ENCODE measurements around the gene MOBP. TPM values are rescaled to one million over a fixed set of nuclear protein-coding genes. Genes with fewer than 3 reads are reported as not detected.

Gene MOBP
- total and polyA plus RNA-seq, 9 of the 15 experiments (the other 6 are each of a cell fraction or from before 2014, with no cell fraction given) = 0.09 to 0.33 (median 0.11) TPM; not detected in 4

- Histone ChIP-seq H4K20me1 (replicated peaks; ENCODE audit: control insufficient read depth, insufficient read depth, low read length) (no peaks in the 10 kb centered on the region), H3K27ac (ENCODE audit: extremely low read depth, low read depth, low read length) (no peak overlapping the region), H3K27me3 (ENCODE audit: control insufficient read depth in 2 of 2, insufficient read depth in 2 of 2, low read length in 2 of 2) (peaks cover 0 to 9% of the 10 kb centered on the region in 2 experiments; a peak in 2 of 5 replicates), H3K36me3 (ENCODE audit: control insufficient read depth, insufficient read depth, low read length) (no peaks in the 10 kb centered on the region), H2AFZ (ENCODE audit: low read depth, low read length) (no peak overlapping the region), H3K4me1 (replicated peaks in 1 of 2; ENCODE audit: control insufficient read depth in 2 of 2, insufficient read depth in 2 of 2, low read length in 2 of 2) (no peaks in the 10 kb centered on the region), H3K9ac (ENCODE audit: insufficient read depth in 1 of 2, low read depth in 2 of 2, low read length in 2 of 2) (no peak overlapping the region), H3K79me2 (ENCODE audit: control insufficient read depth, insufficient read depth, low read length) (no peaks in the 10 kb centered on the region), H3K9me1 (ENCODE audit: control insufficient read depth, insufficient read depth, low read length) (no peaks in the 10 kb centered on the region), H3K4me2 (ENCODE audit: insufficient read depth, low read length) (no peak overlapping the region), H3K4me3 (no peak overlapping the region), H3K9me3 (replicated peaks; ENCODE audit: control insufficient read depth, insufficient read depth, low read depth, low read length) (0 out of 2 replicates have a peak, but pooled peaks cover 3% of the 10 kb centered on the region)
- FAIRE-seq (no peak), ATAC-seq (no peak), DNase-seq (ENCODE audit: extremely low read depth in 1 of 4, low spot score in 3 of 4) (no peak)
- no TSS peak for BruUV-seq (replicated peaks)
- ChIA-PET POLR2A (no interaction called here), CTCF (ENCODE audit: low intra/inter-chr PET ratio) (interaction anchor here (0.6 kb wide), 1 partner anchor 10 kb away, joined by 3 read pairs; no protein-coding TSS in a partner anchor)
- intact Hi-C loops (cut with micrococcal nuclease) (no loop called here), in situ Hi-C loops (cut with MboI) (no loop called here)
- 0% methylated on average over 2 of the region's 2 CpGs for WGBS (ENCODE audit: insufficient coverage, low coverage, missing lambda C conversion rate)
- TF ChIP-seq POLR2G (IDR thresholded peaks at IDR 0.05; ENCODE audit: low read depth, low read length) (no peak), NCOR1 (IDR thresholded peaks at IDR 0.05) (no peak), PRMT5 (CRISPR knock-in tag; IDR thresholded peaks at IDR 0.05) (no peak), RBBP5 (IDR thresholded peaks at IDR 0.05; ENCODE audit: borderline replicate concordance, insufficient read depth, low read length, poor library complexity, severe bottlenecking) (no peak), HDAC1 (IDR thresholded peaks at IDR 0.05) (no peak), ZNF507 (tag; conservative IDR thresholded peaks at IDR 0.05) (no peak), TRIM24 (IDR thresholded peaks at IDR 0.05) (no peak)
These were observed 51.6 kb downstream of the MOBP start for GRCh38 chr3:39519103-39519502.

Measured in K562 (cell line).